GM19438 (cell line): ENCODE measurements around the gene HTRA3.
"Not testable (repeated sequence)": the region's sequence is repeated elsewhere in the genome, so short reads cannot be mapped to it uniquely, and the experiment has no call there.

ENCODE experiments used
- ATAC-seq: cut with Tn5 transposase; IDR thresholded peaks from one replicate; pipeline ENCODE4 v1.9.1; 2021; ENCODE audit warnings: low read depth; ENCODE audit not compliant: unreplicated experiment

HTRA3 gene

GRCh38 chr4:8336412-8337075 lies 67.0 kb downstream of the HTRA3 start:
- no peak for ATAC-seq

- ATAC-seq: no peak
Observed at GRCh38 chr4:8338351-8338961, 68.9 kb downstream of the HTRA3 start.

- no peak for ATAC-seq
Observed at GRCh38 chr4:8340781-8341241, 71.3 kb downstream of the HTRA3 start.

GRCh38 chr4:8341281-8341680 lies 71.7 kb downstream of the HTRA3 start:
- ATAC-seq: not testable (repeated sequence)

GRCh38 chr4:8341691-8342090 lies 72.1 kb downstream of the HTRA3 start:
- ATAC-seq: no peak

DNA sequence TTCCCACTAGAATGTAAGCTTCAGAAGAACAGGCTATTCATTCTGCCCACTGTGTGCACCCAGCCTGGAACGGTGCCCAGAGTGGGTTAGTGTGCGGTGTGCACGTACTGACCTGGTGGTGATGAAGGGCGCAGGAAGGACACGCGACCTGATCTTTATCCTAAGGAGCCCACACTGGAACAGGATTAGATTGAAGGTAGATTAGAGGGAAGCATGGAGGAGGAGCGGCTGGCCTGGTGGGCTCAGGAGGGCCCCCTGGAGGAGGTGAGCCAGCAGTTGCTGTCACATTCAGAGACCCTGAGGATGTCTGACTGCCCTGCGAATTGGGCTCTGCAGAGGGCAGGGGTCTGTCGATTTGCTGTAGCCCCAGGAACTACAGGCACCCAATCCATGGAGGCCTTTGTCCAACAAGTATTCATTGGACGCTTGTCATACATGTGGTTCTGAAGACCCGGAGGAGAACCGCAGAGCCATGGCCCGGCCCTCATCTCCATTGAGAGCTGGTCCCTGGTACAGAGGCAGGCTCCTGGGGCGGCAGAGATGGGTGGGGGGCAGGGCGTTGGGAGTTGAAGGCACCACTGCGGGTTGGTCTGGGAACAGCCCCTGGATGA lies 73.2 kb downstream of the HTRA3 start:
- ATAC-seq: no peak

DNA sequence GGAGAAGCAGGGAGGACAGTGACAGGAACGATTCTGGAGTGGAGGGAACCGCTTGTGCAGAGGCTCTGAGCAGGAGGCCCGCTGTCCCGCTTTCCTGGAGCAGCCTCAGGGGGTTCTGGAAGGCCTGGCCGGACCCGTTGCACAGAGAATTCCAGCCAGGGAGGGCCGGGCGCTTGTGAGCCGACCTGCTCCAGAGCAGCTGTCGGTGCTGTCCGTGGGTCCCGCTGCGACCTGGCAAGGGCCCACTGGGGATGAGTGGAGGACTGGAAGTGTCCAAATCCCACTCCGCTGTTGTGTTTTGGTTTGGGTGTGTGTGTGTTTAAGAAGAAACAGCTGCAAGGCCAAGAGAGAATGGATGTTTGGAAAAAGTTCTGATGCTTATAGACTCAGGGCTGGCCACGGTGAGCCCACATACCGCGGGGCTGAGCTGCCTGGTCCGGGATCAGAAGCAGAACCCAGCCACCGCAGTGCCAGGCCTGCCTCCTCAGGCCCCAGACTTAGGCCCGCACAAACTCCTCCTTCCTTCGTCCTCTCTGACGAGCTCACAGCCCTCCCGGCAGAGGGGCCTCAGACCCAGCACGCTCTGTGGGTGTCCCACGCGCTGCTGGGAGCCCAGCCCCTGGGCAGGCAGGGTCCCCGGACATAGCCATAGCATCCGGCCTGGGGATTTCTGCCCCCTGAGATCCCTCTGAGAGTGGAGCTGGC lies 73.9 kb downstream of the HTRA3 start:
- ATAC-seq: no peak

DNA sequence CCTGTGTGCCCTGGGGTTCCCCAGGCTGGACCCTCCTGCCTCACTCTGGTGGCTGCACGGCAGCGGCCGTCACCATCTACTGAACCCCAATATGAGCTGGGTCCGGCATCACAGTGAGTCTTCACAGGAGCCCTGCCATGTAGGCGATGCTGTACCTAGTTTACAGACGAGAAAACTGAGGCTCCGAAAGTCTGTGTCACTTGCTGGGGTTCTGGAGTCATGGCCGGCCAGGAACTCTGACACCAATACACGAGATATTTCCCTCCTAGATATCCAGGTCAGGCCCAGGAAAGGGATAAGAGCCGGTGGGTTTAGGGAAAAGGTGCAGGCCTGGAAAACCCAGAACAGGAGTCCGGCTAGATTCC lies 74.4 kb downstream of the HTRA3 start:
- ATAC-seq: no peak

- ATAC-seq: no peak
Observed at GRCh38 chr4:8344377-8344776, 74.8 kb downstream of the HTRA3 start.

GRCh38 chr4:8345053-8345945 lies 75.7 kb downstream of the HTRA3 start:
- no peak for ATAC-seq

DNA sequence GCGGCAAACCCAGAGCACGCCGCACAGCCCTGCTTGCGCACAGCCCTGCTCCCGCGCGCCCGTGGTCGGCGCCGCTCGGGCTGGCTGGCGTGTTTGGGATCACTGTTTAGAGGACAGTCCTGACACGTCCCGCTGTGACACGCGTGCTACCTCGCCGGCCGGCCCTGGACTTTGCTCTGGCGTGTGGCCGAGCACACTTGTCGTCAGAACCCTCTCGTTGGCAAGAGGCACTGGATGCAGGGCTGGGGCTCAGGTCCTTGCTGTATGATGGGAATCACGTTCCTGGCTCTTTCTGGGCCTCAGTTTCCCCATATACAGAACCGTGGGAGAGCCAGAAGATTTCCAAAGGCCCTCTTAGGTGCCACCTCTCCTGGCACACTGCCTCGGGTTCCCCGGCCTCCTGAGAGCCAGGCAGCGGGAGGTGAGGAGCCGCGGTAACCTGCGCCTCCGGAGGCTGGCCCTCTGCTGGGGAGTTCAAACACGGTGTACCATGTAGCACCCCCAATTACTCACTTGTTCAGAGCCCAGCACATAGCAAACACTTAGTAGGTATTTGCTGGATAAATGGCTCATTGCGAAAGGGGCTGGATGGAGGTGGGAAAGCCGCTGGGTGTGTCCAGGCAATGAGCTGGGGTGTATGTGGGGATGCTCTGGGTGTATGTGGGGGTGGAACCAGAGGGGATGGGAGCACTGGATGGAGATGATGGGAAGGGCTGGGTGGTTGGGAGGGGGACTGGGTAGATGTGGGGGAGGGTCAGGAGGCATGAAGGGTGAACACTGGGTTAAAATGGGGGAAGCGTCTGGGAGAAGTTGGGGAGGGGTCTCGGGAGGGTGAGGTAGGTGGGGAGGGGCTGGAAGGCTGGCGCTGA lies 76.6 kb downstream of the HTRA3 start:
- no peak for ATAC-seq

DNA sequence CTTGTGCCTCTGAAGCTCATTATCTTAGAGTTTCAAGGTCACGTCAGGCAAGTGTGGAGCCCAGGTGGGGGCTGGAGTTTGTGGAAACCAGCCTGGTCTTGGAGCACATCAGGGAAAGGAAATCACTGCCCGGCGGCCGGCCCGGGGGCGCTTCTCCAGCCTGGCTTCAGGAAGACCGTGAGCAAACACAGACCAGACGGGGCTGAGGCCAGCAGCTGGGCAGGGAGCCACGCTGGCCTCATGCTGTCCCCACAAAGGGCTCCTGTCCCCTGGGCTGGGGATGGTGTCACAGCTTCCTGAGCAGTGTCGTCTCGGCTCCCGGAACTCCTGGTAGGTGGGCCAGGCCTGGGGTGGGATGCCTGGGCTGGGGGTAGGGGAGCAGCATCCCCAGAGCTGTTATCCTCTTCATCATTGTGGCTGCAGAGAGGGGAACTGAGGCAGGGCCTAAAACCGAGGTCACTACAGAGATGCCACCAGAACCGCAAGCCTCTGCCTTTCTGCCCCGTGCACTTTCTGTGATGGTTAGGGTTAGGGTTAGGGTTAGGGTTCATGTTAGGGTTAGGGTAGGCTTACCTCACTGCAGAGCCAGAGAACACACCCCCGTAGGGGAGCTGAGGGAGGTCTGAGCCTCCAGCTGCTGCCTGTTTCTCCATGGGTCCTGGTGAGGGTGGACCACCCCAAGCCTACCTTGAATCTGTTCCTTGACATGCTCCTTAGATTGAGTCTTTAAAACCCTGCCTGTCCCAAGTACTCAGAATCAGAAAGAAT lies 77.5 kb downstream of the HTRA3 start:
- no peak for ATAC-seq

DNA sequence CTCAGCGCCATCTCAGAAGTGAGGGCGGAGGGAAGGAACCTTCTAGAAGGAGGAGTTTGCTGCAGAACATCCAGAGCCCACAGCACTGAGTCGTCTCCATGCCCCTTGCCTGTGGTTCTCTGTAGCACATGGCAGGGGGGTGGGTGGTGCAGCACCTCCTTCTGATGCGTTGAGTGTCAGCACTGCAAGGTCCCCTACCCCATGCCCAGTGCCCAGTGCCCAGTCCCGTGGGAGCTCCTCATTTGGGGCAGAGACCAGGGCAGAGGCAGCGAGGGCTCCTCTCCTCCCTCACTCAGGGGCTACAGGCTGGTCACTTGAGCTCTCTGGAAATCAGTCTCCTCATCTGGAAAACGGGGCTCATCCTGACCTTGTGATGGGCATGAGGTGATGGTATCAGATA lies 78.1 kb downstream of the HTRA3 start:
- ATAC-seq: no peak

DNA sequence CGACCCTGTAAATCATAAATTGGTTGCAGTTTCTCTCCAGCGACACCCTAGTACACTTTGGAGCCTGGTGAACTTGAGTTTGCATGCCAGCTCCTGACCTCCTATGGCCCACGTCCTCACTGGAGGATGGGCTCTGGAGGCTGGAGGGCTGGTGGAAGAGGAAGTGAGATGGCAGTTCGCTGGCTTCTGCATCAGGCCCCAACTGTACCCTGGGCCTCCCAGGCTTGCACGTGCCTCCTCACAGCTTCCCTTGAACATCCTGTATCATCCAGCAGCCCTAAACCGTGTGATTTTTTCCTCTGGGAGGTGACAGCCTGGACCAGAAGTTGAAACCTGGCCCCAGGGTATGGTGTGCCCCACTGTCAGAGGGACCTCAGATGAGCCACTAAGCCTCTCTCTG lies 78.5 kb downstream of the HTRA3 start:
- no peak for ATAC-seq

DNA sequence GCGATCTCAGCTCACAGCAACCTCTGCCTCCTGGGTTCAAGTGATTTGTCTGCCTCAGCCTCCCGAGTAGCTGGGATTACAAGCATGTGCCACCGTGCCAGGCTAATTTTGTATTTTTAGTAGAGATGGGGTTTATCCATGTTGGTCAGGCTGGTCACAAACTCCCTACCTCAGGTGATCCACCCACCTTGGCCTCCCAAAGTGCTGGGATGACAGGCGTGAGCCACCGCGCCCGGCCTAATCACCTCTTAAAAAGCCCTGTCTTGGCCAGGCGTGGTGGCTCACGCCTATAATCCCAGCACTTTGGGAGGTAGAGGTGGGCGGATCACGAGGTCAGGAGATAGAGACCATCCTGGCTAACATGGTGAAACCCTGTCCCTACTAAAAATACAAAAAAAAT lies 79.7 kb downstream of the HTRA3 start:
- ATAC-seq: not testable (repeated sequence)

- ATAC-seq: no peak
Observed at GRCh38 chr4:8349664-8350236, 80.2 kb downstream of the HTRA3 start.

DNA sequence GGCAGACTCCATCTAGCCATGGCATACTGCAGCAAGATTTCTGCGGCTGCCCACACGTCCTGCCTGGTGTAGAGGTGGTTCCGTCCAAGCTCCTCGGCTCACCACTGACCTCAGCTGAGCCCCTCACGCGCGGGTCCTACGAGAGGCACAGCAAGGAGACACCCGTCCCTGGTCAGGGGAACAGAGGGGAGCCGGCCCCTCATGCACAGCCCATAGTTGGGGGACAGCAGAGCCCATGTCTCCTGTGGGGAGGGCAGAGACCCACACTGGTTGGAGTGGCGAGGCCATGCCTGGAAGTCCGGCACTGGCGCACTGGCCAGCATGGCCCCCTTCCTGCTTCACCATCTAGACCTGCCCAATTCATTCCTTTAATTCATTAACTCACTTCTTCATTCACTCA lies 80.8 kb downstream of the HTRA3 start:
- ATAC-seq: no peak

DNA sequence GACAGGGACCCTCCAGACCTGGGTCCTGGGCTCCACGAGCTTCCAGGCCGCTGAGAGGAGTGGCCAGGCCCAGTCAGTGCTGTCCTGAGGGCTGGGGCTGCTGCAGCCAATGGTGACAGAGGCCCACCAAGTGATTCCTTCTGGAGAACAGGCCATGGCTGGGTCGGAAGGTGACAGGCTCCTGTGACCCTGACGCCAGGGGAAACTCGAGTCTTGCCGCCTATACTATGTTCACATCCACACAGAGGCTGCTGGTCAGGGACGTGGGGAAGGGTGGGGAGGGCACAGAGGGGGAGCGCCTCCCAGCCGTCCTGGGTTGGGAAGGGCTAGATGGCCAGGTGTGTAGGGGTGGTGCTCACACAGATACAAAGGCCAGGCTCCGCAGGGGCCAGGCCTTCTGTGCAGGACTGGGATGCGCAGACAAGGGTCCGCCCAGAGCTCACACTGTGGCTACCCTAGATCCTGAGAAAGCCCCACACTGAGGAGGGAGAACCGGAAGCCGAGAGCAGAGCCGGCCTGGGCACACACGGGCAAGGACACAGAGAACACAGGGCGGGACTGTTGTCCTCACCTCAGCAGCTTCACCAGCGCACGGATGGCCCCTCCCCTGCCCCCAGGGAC lies 81.4 kb downstream of the HTRA3 start:
- no peak for ATAC-seq
